Heart right ventricle (tissue), 16 donors: ENCODE measurements around the gene KIAA0825. TPM values are rescaled to one million over a fixed set of nuclear protein-coding genes. Genes with fewer than 3 reads are reported as not detected.

Experiments
- ATAC-seq, 8 donors: fragments of 200-7000 bp; cut with Tn5 transposase; one replicate each; pipeline ENCODE4 v1.9.1; 2020; ENCODE audit warnings: mild to moderate bottlenecking in 8 of 8, moderate library complexity in 8 of 8, moderate number of reproducible peaks in 1 of 8
- DNase-seq, 2 donors: peaks; one replicate each; pipeline ENCODE4 v3.0.0-alpha.2; 2020
- H3K27ac ChIP-seq, 10 donors: fragments of 200-600 bp; sonication (generic) in 2 of 10; one replicate each; pipeline versions ENCODE4 v1.5.0 to v1.8.0; 2020 to 2022; ENCODE audit warnings: mild to moderate bottlenecking in 3 of 10
- H3K27me3 ChIP-seq, 7 donors: fragments of 200-600 bp; one replicate each; pipeline ENCODE4 v1.8.0; 2021 to 2022; ENCODE audit warnings: mild to moderate bottlenecking in 2 of 7
- H3K36me3 ChIP-seq, 9 donors: fragments of 200-600 bp; sonication (generic) in 1 of 9; one replicate each; pipeline versions ENCODE4 v1.5.0 to v1.8.0; 2020 to 2022; ENCODE audit warnings: mild to moderate bottlenecking in 2 of 9
- H3K4me1 ChIP-seq, 9 donors: fragments of 200-600 bp; sonication (generic) in 1 of 9; one replicate each; pipeline versions ENCODE4 v1.5.0 to v1.8.0; 2020 to 2022; ENCODE audit warnings: mild to moderate bottlenecking in 4 of 9
- H3K4me3 ChIP-seq, 10 donors: fragments of 200-600 bp; sonication (generic) in 2 of 10; one replicate each; pipeline versions ENCODE4 v1.5.0 to v1.8.0; 2020 to 2022; ENCODE audit warnings: mild to moderate bottlenecking in 7 of 10, moderate library complexity in 2 of 10
- H3K9me3 ChIP-seq, 11 donors: fragments of 200-600 bp in 10 of 11; sonication (generic) in 2 of 11; one replicate each; pipeline versions ENCODE4 v1.5.0 to v1.8.0; 2013 to 2022; ENCODE audit warnings: mild to moderate bottlenecking in 2 of 11, control low read depth in 1 of 11, moderate library complexity in 1 of 11
- CTCF ChIP-seq, 9 donors: fragments of 200-600 bp; sonication (generic) in 2 of 9; IDR thresholded peaks; one replicate each; pipeline versions ENCODE4 v1.5.0 to v1.8.0; 2021 to 2022; ENCODE audit warnings: antibody characterized with exemption in 9 of 9, mild to moderate bottlenecking in 5 of 9, moderate library complexity in 1 of 9
- WGBS, 2 donors: extraction: QIAGEN DNeasy Blood & Tissue Kit; methylation state at CpG; one replicate each; pipeline ENCODE4 v1.1.7; 2013; ENCODE audit warnings: inconsistent platforms in 1 of 2; 5-methylcytosine and 5-hydroxymethylcytosine counted together
- intact Hi-C, 10 donors: fragments of 100-400 bp; cut with DNase I; formaldehyde crosslinking; loops; one replicate each; pipeline versions ENCODE4 v1.11.1 to v1.14.2; 2022
- polyA plus RNA-seq, 2 donors: library from polyadenylated mRNA; stranded (reverse); fragments of 200-250 nt; gene quantifications; one replicate each; pipeline ENCODE4 v1.2.3, GENCODE V29; 2013
- total RNA-seq, 10 donors: library from RNA; stranded (reverse); fragmentation: NEBNext Ultra II Directional in 3 of 10; extraction: Animal tissue kit (Norgen Biotek cat#: 25700) in 3 of 10; gene quantifications; one replicate each; pipeline versions ENCODE4 v1.2.1 to v1.2.4, GENCODE V29; 2021 to 2023
- donor health status: Arrhythmogenic right ventricular cardiomyopathy.
- donor health status: ischemic (EF 13 %, LVEDD 7.1; RV severe dilation, severe dysfunction).
- donor health status: healthy with polysubstance abuse.
- donor health status: DM: no; HTN: yes; CAD: no.
- donor health status: DM: no; HTN: no; CAD: no.
- donor health status: ischemic (EF 25% LVEDD 6.9; RV normal size, moderate dysfunction).
- donor health status: ischemic (EF 25% LVEDD 5.7; RV mildly dilated, moderate dysfunction).
- donor health status: healthy.
- donor health status: DM: yes; HTN: yes; CAD: no.
- donor health status: Ischemic cardiomyopathy.
- donor health status: ischemic (EF 35%, LVEDD 5.7; RV mildly dilated, moderate dysfunction).
- donor health status: nonischemic (EF 11% LVEDD 7.7; RV severe dilation, severe dysfunction).
- donor health status: DM: yes; HTN: yes; CAD: no.
- donor health status: PGD.
- donor health status: ischemic (EF 29% LVEDD 5.4; RV normal size, mild dysfunction).
- donor health status: nonischemic (EF 23%, LVEDD 6.1; RV moderate dilation, normal function).

The KIAA0825 gene
- total and polyA plus RNA-seq, 12 donors, result 0.36 to 3.5 (median 2.4) TPM

DNA sequence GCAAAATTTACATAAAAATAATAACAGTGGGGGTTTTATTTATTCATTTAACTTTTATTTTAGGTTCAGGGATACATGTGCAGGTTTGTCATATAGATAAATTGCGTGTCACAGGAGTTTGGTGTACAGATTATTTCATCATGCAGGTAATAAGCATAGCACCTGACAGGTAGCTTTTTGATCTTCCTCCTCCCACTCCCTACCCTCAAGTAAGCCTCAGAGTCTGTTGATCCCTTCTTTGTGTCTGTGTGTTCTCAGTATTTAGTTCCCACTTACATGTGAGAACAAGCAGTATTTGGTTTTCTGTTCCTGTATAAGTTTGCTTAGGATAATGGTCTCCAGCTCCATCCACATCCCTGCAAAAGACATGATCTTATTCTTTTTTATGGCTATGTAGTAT is 240.3 kb downstream of the KIAA0825 start:
- Histone ChIP-seq H3K27ac (no peak overlapping the region), H3K4me3 (no peak overlapping the region), H3K27me3 (no peaks in the 10 kb centered on the region), H3K36me3 (no peaks in the 10 kb centered on the region), H3K4me1 (no peaks in the 10 kb centered on the region), H3K9me3 (peaks cover 0 to 4% (median 0%) of the 10 kb centered on the region in 11 donors)
- no peak for TF ChIP-seq CTCF (IDR thresholded peaks at IDR 0.05)
- DNase-seq (no peak), ATAC-seq (no peak)
- intact Hi-C loops, result no loop called here
- 97 to 98% methylated on average over 1 of the region's 1 CpG for WGBS, 2 donors

GRCh38 chr5:94376672-94377345 is 241.6 kb downstream of the KIAA0825 start:
- Histone ChIP-seq H3K4me3 (no peak overlapping the region), H3K9me3 (peaks cover 0 to 4% (median 0%) of the 10 kb centered on the region in 11 donors), H3K27ac (no peak overlapping the region), H3K27me3 (no peaks in the 10 kb centered on the region), H3K36me3 (no peaks in the 10 kb centered on the region), H3K4me1 (no peaks in the 10 kb centered on the region)
- ATAC-seq (no peak), DNase-seq (no peak)
- 80 to 83% methylated on average over 4 of the region's 4 CpGs for WGBS, 2 donors
- TF ChIP-seq CTCF (IDR thresholded peaks at IDR 0.05), result no peak
- intact Hi-C loops, result no loop called here

- Histone ChIP-seq H3K9me3 (peaks cover 0 to 4% (median 0%) of the 10 kb centered on the region in 11 donors), H3K4me1 (no peaks in the 10 kb centered on the region), H3K36me3 (no peaks in the 10 kb centered on the region), H3K4me3 (no peak overlapping the region), H3K27me3 (no peaks in the 10 kb centered on the region), H3K27ac (no peak overlapping the region)
- DNase-seq (no peak), ATAC-seq (no peak)
- WGBS, 2 donors, result 51 to 65% methylated on average over 2 of the region's 2 CpGs
- no peak for TF ChIP-seq CTCF (IDR thresholded peaks at IDR 0.05)
- intact Hi-C loops, result no loop called here
Measured at GRCh38 chr5:94375801-94376200, 242.6 kb downstream of the KIAA0825 start.

GRCh38 chr5:94374336-94374735 is 244.1 kb downstream of the KIAA0825 start:
- H3K4me3 ChIP-seq, result no peak overlapping the region
- H3K27me3 ChIP-seq, result no peaks in the 10 kb centered on the region
- ATAC-seq (no peak), DNase-seq (no peak)
- H3K9me3 ChIP-seq, result peaks cover 0 to 2% (median 0%) of the 10 kb centered on the region in 11 donors
- H3K27ac ChIP-seq, result no peak overlapping the region
- no peak for TF ChIP-seq CTCF (IDR thresholded peaks at IDR 0.05)
- no peaks in the 10 kb centered on the region for H3K4me1 ChIP-seq
- intact Hi-C loops, result no loop called here
- no peaks in the 10 kb centered on the region for H3K36me3 ChIP-seq
